PC-3 (cell line): ENCODE data around the gene CDH4. TPM values are rescaled to one million over a fixed set of nuclear protein-coding genes. Genes with fewer than 3 reads are reported as not detected.

ENCODE experiments used
- ATAC-seq: fragments of 200-7000 bp; cut with Tn5 transposase; 2 replicates; pipeline ENCODE4 v1.9.1; 2020; ENCODE audit warnings: mild to moderate bottlenecking, moderate library complexity
- BruUV-seq: library from RNA; stranded (reverse); fragments of 400-500 nt; replicated peaks from 2 replicates; lab custom pipeline; 2021; lab: Mats Ljungman, UMichigan
- CTCF ChIA-PET: fragments of 300-600 bp; sonication (Branson Sonifier 250); formaldehyde crosslinking; loops from one replicate; lab custom pipeline; 2022; ENCODE audit warnings: antibody characterized with exemption; lab: Charles Lee
- POLR2A ChIA-PET: fragments of 300-600 bp; sonication (Branson Sonifier 250); formaldehyde crosslinking; loops from one replicate; lab custom pipeline; 2022; ENCODE audit warnings: antibody characterized with exemption; ENCODE audit not compliant: unreplicated experiment; lab: Charles Lee
- DNase-seq: peaks from one replicate; pipeline ENCODE4 v3.0.0-alpha.2; 2015
- H2AFZ ChIP-seq: fragments of 300-600 bp; sonication (generic); 2 replicates; pipeline ENCODE4 v1.6.0; 2016; ENCODE audit warnings: antibody characterized with exemption, low read length
- H3F3A ChIP-seq: fragments of 300-600 bp; sonication (generic); one replicate; pipeline ENCODE4 v1.6.0; 2017; ENCODE audit warnings: antibody characterized with exemption, low read length, control low read depth, mild to moderate bottlenecking; ENCODE audit not compliant: unreplicated experiment
- H3K27ac ChIP-seq: fragments of 300-600 bp; sonication (generic); 2 replicates; pipeline ENCODE4 v1.5.1; 2016; ENCODE audit warnings: mild to moderate bottlenecking, low read length
- H3K27me3 ChIP-seq: fragments of 300-600 bp; sonication (generic); 2 replicates; pipeline ENCODE4 v1.6.1; 2016; ENCODE audit warnings: low read length, mixed read lengths
- H3K36me3 ChIP-seq: fragments of 300-600 bp; sonication (generic); 2 replicates; pipeline ENCODE4 v1.6.1; 2016; ENCODE audit warnings: low read depth, mixed run types, low read length, mixed read lengths
- H3K4me1 ChIP-seq: fragments of 300-600 bp; sonication (generic); 2 replicates; pipeline ENCODE4 v1.5.1; 2016; ENCODE audit warnings: low read length; ENCODE audit not compliant: insufficient read depth
- H3K4me2 ChIP-seq: fragments of 300-600 bp; sonication (generic); 2 replicates; pipeline ENCODE4 v1.6.0; 2016; ENCODE audit warnings: low read length
- H3K4me3 ChIP-seq: fragments of 300-600 bp; sonication (generic); 2 replicates; pipeline ENCODE4 v1.5.1; 2016; ENCODE audit warnings: mild to moderate bottlenecking, low read length, mixed read lengths
- H3K79me2 ChIP-seq: fragments of 300-600 bp; sonication (generic); 2 replicates; pipeline ENCODE4 v1.6.1; 2017; ENCODE audit warnings: low read length, mixed read lengths
- H3K9ac ChIP-seq: fragments of 300-600 bp; sonication (generic); 2 replicates; pipeline ENCODE4 v1.6.0; 2016; ENCODE audit warnings: mild to moderate bottlenecking, low read length
- H3K9me2 ChIP-seq: fragments of 300-600 bp; sonication (generic); replicated peaks from 2 replicates; pipeline ENCODE4 v1.6.1; 2016; ENCODE audit warnings: mixed run types, low read length, mixed read lengths
- H3K9me3 ChIP-seq: fragments of 300-600 bp; sonication (generic); 2 replicates; pipeline ENCODE4 v1.6.1; 2016; ENCODE audit warnings: low read length, mixed read lengths
- H4K20me1 ChIP-seq: fragments of 300-600 bp; sonication (generic); 2 replicates; pipeline ENCODE4 v1.6.1; 2016; ENCODE audit warnings: low read length, mixed read lengths
- EZH2 ChIP-seq: fragments of 300-600 bp; sonication (generic); IDR thresholded peaks from one replicate; pipeline ENCODE4 v1.6.1; 2017; ENCODE audit warnings: antibody characterized with exemption, mild to moderate bottlenecking, low read length; ENCODE audit not compliant: unreplicated experiment
- EZH2phosphoT487 ChIP-seq: fragments of 300-600 bp; sonication (generic); IDR thresholded peaks from 2 replicates; pipeline ENCODE4 v1.6.1; 2018; ENCODE audit warnings: mild to moderate bottlenecking, antibody characterized with exemption, low read length, borderline replicate concordance
- intact Hi-C: fragments of 100-400 bp; cut with micrococcal nuclease; formaldehyde crosslinking; loops from 2 replicates; pipeline ENCODE4 v1.9.0; 2023
- total RNA-seq: library from RNA; depleted of rRNA; stranded (reverse); fragments of >200 nt; gene quantifications from 2 replicates; pipeline ENCODE4 v1.2.3, GENCODE V29; 2014
- TF ChIP-seq, protein P1 (sequence below): fragments of 300-600 bp; sonication (generic); conservative IDR thresholded peaks from 2 replicates; pipeline ENCODE4 v1.5.1; 2017; ENCODE audit warnings: antibody characterized with exemption, low read depth, mild to moderate bottlenecking, low read length

The CDH4 gene
- total RNA-seq, 1 experiment from 2014 or later, result not detected

DNA sequence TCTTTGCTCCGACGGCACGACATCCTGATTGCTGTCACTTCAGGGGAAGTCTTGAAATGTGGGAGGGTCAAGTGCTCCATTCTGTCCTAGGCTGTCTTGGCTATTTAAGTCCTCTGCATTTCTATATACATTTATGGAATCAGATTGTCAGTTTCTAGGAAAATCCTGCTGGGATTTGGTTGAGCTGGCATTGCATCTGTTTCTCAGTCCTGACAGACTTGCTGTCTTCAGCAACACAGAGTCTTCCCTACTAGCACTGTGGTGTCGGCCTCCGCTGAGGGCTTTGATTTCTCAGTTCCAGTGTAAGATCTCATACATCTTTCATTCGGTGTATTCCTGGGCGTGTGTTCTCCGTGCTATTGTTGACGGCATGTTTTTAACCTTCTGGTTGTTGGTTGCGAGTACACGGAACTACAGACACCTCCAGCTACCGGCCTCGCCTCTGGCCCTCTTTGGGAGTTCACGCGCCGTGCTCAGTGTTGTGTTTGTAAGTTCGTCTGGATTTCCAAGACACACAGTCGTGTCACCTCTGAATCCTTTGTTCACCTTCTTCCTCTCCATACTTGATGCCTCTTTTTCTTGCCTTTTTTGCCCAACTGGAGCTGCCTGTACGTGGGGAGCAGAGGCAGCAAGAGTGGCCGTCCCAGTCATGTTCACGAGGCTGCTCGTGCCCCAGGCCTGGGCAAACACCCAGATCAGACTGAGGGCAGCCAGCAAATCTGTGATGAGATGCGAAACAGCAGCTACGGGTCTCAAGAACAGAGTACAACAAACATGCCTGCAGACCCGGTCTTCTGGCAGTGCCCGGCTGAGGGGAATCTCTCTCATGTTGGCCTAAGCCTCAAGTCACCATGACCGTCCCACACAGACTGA is 720.8 kb downstream of the CDH4 start:
- Histone ChIP-seq H3K4me3 (no peak overlapping the region), H4K20me1 (no peaks in the 10 kb centered on the region), H3F3A (no peaks in the 10 kb centered on the region), H3K79me2 (no peaks in the 10 kb centered on the region), H3K4me1 (no peaks in the 10 kb centered on the region), H3K9me2 (no peaks in the 10 kb centered on the region), H3K4me2 (no peak overlapping the region), H3K36me3 (peaks cover 8% of the 10 kb centered on the region; the same call in 1 of the 2 replicates), H3K9ac (no peak overlapping the region), H3K9me3 (no peaks in the 10 kb centered on the region), H3K27ac (no peak overlapping the region), H3K27me3 (no peaks in the 10 kb centered on the region), H2AFZ (no peak overlapping the region)
- no peak for TF ChIP-seq EZH2
- no peak for TF ChIP-seq EZH2phosphoT487
- TF ChIP-seq, protein P1, sequence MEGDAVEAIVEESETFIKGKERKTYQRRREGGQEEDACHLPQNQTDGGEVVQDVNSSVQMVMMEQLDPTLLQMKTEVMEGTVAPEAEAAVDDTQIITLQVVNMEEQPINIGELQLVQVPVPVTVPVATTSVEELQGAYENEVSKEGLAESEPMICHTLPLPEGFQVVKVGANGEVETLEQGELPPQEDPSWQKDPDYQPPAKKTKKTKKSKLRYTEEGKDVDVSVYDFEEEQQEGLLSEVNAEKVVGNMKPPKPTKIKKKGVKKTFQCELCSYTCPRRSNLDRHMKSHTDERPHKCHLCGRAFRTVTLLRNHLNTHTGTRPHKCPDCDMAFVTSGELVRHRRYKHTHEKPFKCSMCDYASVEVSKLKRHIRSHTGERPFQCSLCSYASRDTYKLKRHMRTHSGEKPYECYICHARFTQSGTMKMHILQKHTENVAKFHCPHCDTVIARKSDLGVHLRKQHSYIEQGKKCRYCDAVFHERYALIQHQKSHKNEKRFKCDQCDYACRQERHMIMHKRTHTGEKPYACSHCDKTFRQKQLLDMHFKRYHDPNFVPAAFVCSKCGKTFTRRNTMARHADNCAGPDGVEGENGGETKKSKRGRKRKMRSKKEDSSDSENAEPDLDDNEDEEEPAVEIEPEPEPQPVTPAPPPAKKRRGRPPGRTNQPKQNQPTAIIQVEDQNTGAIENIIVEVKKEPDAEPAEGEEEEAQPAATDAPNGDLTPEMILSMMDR, result no peak
- intact Hi-C loops, result no loop called here
- ATAC-seq (no peak), DNase-seq (no peak)
- no TSS peak for BruUV-seq
- ChIA-PET CTCF (no interaction called here), POLR2A (no interaction called here)

DNA sequence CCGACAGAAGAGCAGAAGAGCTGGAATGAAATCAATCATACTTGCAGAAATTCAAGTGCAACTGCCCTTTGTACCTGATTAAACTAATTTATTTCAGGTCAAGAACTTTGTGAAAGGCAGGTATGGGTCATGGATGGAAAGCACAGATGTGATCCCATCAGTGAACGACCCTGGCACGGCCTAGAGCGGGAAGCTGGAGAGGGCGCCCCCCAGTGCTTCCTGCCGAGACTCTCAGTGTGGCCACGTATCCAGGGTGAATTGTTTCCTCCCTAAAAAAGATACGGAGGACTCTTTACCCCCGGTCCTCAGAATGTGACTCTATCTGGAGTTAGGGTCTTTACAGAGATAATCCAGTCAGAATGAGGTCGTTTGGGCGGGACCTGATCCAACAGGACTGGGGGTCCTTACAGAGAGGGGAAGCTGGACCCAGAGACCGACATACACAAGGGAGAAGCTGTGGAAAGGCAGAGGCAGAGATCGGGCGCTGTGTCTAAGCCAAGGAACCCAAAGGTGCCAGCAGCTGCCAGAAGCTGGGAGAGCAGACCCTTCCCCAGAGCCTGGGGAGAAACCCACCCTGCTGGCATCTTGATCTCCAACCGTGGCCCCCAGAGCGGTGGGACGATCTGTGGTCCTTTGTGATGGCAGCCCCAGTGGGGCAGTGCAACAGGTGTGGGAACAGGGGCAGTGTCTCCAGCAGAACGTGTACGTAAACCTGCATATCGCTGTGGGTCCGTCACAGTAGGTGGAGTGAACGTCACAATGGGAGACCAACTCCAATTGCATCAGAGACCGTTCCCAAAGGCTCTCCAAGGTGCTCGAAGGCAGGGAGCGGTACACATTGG is 721.7 kb downstream of the CDH4 start:
- Histone ChIP-seq H3F3A (no peaks in the 10 kb centered on the region), H3K79me2 (no peaks in the 10 kb centered on the region), H3K4me2 (no peak overlapping the region), H4K20me1 (no peaks in the 10 kb centered on the region), H3K9me3 (no peaks in the 10 kb centered on the region), H3K9me2 (no peaks in the 10 kb centered on the region), H3K4me1 (no peaks in the 10 kb centered on the region), H3K27ac (no peak overlapping the region), H2AFZ (no peak overlapping the region), H3K27me3 (no peaks in the 10 kb centered on the region), H3K4me3 (no peak overlapping the region), H3K36me3 (peaks cover 8% of the 10 kb centered on the region; the same call in 1 of the 2 replicates), H3K9ac (no peak overlapping the region)
- no TSS peak for BruUV-seq
- no peak for DNase-seq
- intact Hi-C loops, result no loop called here
- TF ChIP-seq, protein P1, result 0 out of 2 replicates have a peak, but pooled peaks have one; percentile 17
- TF ChIP-seq EZH2phosphoT487, result no peak
- ChIA-PET CTCF (no interaction called here), POLR2A (interaction anchor here (0.5 kb wide), 1 partner anchor 37 kb away, joined by 5 read pairs; no protein-coding TSS in a partner anchor)
- ATAC-seq, result no peak
